ENCODE data around the gene ACTN2. TPM values are rescaled to one million over a fixed set of nuclear protein-coding genes. Genes with fewer than 3 reads are reported as not detected.

The ACTN2 gene
- total RNA-seq, 2 donors from 2014 or later = 0.79 to 2.2 TPM

GRCh38 chr1:236768601-236769000 is 82.3 kb downstream of the ACTN2 start:
- no peak for TF ChIP-seq CTCF (conservative IDR thresholded peaks at IDR 0.05)
- Histone ChIP-seq H3K27ac (ENCODE audit: low read depth, low read length) (no peak overlapping the region), H3K36me3 (ENCODE audit: control insufficient read depth, insufficient read depth, low read length) (no peaks in the 10 kb centered on the region), H3K27me3 (ENCODE audit: control insufficient read depth, insufficient read depth, low read length, poor library complexity, severe bottlenecking) (no peaks in the 10 kb centered on the region), H3K4me3 (ENCODE audit: low read length) (no peak overlapping the region), H3K9me3 (ENCODE audit: control insufficient read depth, low read length) (no peaks in the 10 kb centered on the region), H3K9ac (ENCODE audit: extremely low read depth, low read length, poor library complexity, severe bottlenecking) (no peak overlapping the region), H3K4me1 (ENCODE audit: control insufficient read depth, insufficient read depth, low read length) (no peaks in the 10 kb centered on the region)
- Mint-ChIP-seq H3K4me1 (peaks cover 5% of the 10 kb centered on the region), H3K4me3 (no peak overlapping the region), H3K27me3 (ENCODE audit: insufficient read depth) (no peaks in the 10 kb centered on the region), H3K9me3 (no peaks in the 10 kb centered on the region), H3K27ac (no peak overlapping the region), H3K36me3 (ENCODE audit: low read depth) (no peaks in the 10 kb centered on the region)
- DNase-seq = no peak

DNA sequence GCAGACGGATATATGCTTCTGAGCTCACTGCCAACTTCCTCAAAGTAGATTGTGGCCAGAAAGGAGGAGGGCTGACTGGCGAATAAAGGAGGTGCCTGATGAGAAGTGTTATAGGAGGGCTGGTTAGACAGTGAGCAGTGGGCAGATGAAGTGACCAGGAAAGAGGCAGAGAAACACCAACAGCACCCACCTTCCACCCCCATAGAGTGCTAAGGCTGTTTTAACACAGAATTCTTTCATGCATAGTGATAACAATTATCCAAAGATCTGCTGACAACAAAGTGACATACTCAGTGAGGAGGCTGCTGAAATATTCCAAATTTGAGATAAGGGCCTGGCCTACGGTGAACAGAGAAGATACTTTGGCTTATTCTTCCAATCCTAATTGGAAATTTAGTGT is 87.6 kb downstream of the ACTN2 start:
- Histone ChIP-seq H3K9ac (ENCODE audit: extremely low read depth, low read length, poor library complexity, severe bottlenecking) (no peak overlapping the region), H3K27ac (ENCODE audit: low read depth, low read length) (no peak overlapping the region), H3K9me3 (ENCODE audit: control insufficient read depth, low read length) (peaks cover 10% of the 10 kb centered on the region), H3K4me3 (ENCODE audit: low read length) (no peak overlapping the region), H3K27me3 (ENCODE audit: control insufficient read depth, insufficient read depth, low read length, poor library complexity, severe bottlenecking) (no peaks in the 10 kb centered on the region), H3K4me1 (ENCODE audit: control insufficient read depth, insufficient read depth, low read length) (no peaks in the 10 kb centered on the region), H3K36me3 (ENCODE audit: control insufficient read depth, insufficient read depth, low read length) (no peaks in the 10 kb centered on the region)
- Mint-ChIP-seq H3K27me3 (ENCODE audit: insufficient read depth) (no peaks in the 10 kb centered on the region), H3K27ac (no peak overlapping the region), H3K4me3 (no peak overlapping the region), H3K4me1 (peaks cover 5% of the 10 kb centered on the region), H3K9me3 (peaks cover 10% of the 10 kb centered on the region), H3K36me3 (ENCODE audit: low read depth) (no peaks in the 10 kb centered on the region)
- DNase-seq = no peak
- WGBS, 2 experiments (ENCODE audit: insufficient coverage in 1 of 2, insufficient read length in 1 of 2) = 89 to 100% methylated on average over 2 to 3 of the region's 3 CpGs
- TF ChIP-seq CTCF (conservative IDR thresholded peaks at IDR 0.05) = no peak

- Mint-ChIP-seq H3K4me3 (no peak overlapping the region), H3K27ac (no peak overlapping the region), H3K4me1 (peaks cover 5% of the 10 kb centered on the region), H3K9me3 (peaks cover 20% of the 10 kb centered on the region), H3K27me3 (ENCODE audit: insufficient read depth) (no peaks in the 10 kb centered on the region), H3K36me3 (ENCODE audit: low read depth) (no peaks in the 10 kb centered on the region)
- H3K36me3 ChIP-seq (ENCODE audit: control insufficient read depth, insufficient read depth, low read length) = no peaks in the 10 kb centered on the region
- H3K4me1 ChIP-seq (ENCODE audit: control insufficient read depth, insufficient read depth, low read length) = no peaks in the 10 kb centered on the region
- H3K27ac ChIP-seq (ENCODE audit: low read depth, low read length) = no peak overlapping the region
- peak; percentile 66 for TF ChIP-seq CTCF (conservative IDR thresholded peaks at IDR 0.05)
- H3K9me3 ChIP-seq (ENCODE audit: control insufficient read depth, low read length) = peaks cover 20% of the 10 kb centered on the region
- DNase-seq = peak; percentile 56
- no peak overlapping the region for H3K4me3 ChIP-seq (ENCODE audit: low read length)
- 78 to 87% methylated on average over 3 of the region's 3 CpGs for WGBS, 2 experiments (ENCODE audit: insufficient coverage in 1 of 2, insufficient read length in 1 of 2)
- H3K9ac ChIP-seq (ENCODE audit: extremely low read depth, low read length, poor library complexity, severe bottlenecking) = no peak overlapping the region
- no peaks in the 10 kb centered on the region for H3K27me3 ChIP-seq (ENCODE audit: control insufficient read depth, insufficient read depth, low read length, poor library complexity, severe bottlenecking)
These were observed 88.6 kb downstream of the ACTN2 start for GRCh38 chr1:236774926-236775325.
